Ishikawa (cell line): Measurements from ENCODE around the gene LRRTM4.

Experiments used
- CEBPB ChIP-seq: IDR thresholded peaks from 2 replicates; pipeline ENCODE4 v1.6.1; 2012
- CREB1 ChIP-seq: IDR thresholded peaks from 2 replicates; pipeline ENCODE4 v1.6.1; 2012; ENCODE audit warnings: low read depth
- EGR1 ChIP-seq: IDR thresholded peaks from 2 replicates; pipeline ENCODE4 v1.6.1; 2012
- EP300 ChIP-seq: IDR thresholded peaks from 2 replicates; pipeline ENCODE4 v1.6.1; 2012; ENCODE audit warnings: borderline replicate concordance
- FOXM1 ChIP-seq: IDR thresholded peaks from 2 replicates; pipeline ENCODE4 v1.6.1; 2012; ENCODE audit warnings: low read depth, borderline replicate concordance
- NFIC ChIP-seq: IDR thresholded peaks from 2 replicates; pipeline ENCODE4 v1.6.1; 2012
- RAD21 ChIP-seq: IDR thresholded peaks from 2 replicates; pipeline ENCODE4 v1.6.1; 2012; ENCODE audit warnings: low read depth
- TAF1 ChIP-seq: IDR thresholded peaks from 2 replicates; pipeline ENCODE4 v1.6.1; 2012; ENCODE audit warnings: low read depth, mild to moderate bottlenecking
- TCF12 ChIP-seq: IDR thresholded peaks from 2 replicates; pipeline ENCODE4 v1.6.1; 2012; ENCODE audit warnings: low read depth
- TEAD4 ChIP-seq: IDR thresholded peaks from 2 replicates; pipeline ENCODE4 v1.6.1; 2012
- YY1 ChIP-seq: IDR thresholded peaks from 2 replicates; pipeline ENCODE4 v1.6.1; 2012; ENCODE audit warnings: low read depth
- ZBTB7A ChIP-seq: IDR thresholded peaks from 2 replicates; pipeline ENCODE4 v1.6.1; 2012; ENCODE audit warnings: low read depth
- TF ChIP-seq, protein P1 (sequence below): IDR thresholded peaks from 2 replicates; pipeline ENCODE4 v1.6.1; 2012; ENCODE audit warnings: low read depth, mild to moderate bottlenecking
- TF ChIP-seq, protein P2 (sequence below): IDR thresholded peaks from 2 replicates; pipeline ENCODE4 v1.6.1; 2012
- TF ChIP-seq, protein P3 (sequence below): IDR thresholded peaks from 2 replicates; pipeline ENCODE4 v1.6.1; 2012

The LRRTM4 gene

DNA sequence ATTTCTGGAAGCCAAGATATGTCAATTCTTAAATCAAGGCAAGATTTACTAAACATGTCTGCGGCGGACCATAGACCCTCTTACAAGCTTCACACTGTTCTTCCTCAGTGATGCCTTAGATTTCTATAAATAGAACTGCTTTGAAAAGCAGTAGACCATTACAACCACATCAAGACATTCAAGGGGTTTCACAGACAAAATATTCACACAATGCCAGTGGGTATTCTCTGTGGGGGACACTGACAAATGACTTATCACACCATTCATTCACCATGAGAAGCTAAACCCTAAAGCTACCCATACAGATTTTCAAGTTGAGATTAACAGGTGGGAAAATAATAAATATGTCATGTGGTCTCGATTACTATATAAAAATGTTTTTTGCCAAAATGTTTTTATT lies 15.9 kb upstream of the LRRTM4 start:
- TF ChIP-seq EP300 (no peak), TCF12 (no peak), CEBPB (no peak), TAF1 (no peak), RAD21 (no peak), NFIC (no peak), ZBTB7A (no peak), TEAD4 (no peak), FOXM1 (no peak), YY1 (no peak), EGR1 (no peak), CREB1 (no peak)
- TF ChIP-seq, protein P1, sequence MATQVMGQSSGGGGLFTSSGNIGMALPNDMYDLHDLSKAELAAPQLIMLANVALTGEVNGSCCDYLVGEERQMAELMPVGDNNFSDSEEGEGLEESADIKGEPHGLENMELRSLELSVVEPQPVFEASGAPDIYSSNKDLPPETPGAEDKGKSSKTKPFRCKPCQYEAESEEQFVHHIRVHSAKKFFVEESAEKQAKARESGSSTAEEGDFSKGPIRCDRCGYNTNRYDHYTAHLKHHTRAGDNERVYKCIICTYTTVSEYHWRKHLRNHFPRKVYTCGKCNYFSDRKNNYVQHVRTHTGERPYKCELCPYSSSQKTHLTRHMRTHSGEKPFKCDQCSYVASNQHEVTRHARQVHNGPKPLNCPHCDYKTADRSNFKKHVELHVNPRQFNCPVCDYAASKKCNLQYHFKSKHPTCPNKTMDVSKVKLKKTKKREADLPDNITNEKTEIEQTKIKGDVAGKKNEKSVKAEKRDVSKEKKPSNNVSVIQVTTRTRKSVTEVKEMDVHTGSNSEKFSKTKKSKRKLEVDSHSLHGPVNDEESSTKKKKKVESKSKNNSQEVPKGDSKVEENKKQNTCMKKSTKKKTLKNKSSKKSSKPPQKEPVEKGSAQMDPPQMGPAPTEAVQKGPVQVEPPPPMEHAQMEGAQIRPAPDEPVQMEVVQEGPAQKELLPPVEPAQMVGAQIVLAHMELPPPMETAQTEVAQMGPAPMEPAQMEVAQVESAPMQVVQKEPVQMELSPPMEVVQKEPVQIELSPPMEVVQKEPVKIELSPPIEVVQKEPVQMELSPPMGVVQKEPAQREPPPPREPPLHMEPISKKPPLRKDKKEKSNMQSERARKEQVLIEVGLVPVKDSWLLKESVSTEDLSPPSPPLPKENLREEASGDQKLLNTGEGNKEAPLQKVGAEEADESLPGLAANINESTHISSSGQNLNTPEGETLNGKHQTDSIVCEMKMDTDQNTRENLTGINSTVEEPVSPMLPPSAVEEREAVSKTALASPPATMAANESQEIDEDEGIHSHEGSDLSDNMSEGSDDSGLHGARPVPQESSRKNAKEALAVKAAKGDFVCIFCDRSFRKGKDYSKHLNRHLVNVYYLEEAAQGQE = no peak
- TF ChIP-seq, protein P2, sequence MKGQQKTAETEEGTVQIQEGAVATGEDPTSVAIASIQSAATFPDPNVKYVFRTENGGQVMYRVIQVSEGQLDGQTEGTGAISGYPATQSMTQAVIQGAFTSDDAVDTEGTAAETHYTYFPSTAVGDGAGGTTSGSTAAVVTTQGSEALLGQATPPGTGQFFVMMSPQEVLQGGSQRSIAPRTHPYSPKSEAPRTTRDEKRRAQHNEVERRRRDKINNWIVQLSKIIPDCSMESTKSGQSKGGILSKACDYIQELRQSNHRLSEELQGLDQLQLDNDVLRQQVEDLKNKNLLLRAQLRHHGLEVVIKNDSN = no peak
- TF ChIP-seq, protein P3, sequence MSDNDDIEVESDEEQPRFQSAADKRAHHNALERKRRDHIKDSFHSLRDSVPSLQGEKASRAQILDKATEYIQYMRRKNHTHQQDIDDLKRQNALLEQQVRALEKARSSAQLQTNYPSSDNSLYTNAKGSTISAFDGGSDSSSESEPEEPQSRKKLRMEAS = no peak

DNA sequence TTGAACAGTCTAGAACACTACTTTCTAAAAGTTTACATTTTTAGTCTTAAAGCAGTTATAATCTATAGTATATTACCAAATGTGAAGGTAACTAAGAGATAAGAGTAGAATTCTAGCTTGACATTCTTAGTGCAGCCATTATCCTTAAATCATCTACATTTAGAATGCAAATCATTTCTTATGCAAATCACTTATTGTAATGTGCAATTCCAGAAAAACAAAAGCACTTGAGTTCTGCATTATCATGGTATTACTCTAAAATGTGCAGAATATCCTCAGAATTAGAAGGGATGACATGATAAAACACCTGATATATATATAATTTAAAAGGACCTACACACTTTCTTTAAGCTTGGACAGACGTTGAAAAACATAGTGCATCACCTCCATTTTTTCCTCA lies 712 bp upstream of the LRRTM4 start:
- TF ChIP-seq NFIC = no peak
- no peak for TF ChIP-seq CREB1
- TF ChIP-seq TCF12 = no peak
- no peak for TF ChIP-seq EGR1
- TF ChIP-seq, protein P3 = no peak
- no peak for TF ChIP-seq YY1
- TF ChIP-seq, protein P1 = no peak
- TF ChIP-seq TAF1 = no peak

DNA sequence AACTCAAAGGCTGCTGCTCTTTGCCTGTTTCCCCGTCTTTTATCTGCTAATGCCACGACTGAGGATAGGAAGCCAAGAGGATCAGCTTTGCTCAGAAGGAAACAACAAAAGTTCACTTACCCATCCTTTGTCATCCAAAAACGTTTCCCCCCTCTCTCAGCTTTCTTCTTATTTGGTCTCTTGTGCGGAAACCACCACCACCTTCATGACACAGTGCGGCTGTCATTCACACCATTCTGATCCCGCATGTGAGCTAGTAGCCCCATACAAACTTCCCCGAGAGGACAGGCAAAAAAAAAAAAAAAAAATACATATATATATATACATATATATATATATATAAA lies 656 bp downstream of the LRRTM4 start:
- no peak for TF ChIP-seq CREB1
- no peak for TF ChIP-seq RAD21
- TF ChIP-seq EGR1 = no peak
- TF ChIP-seq ZBTB7A = no peak
- TF ChIP-seq EP300 = no peak
- TF ChIP-seq FOXM1 = no peak
- TF ChIP-seq, protein P3 = no peak
- TF ChIP-seq, protein P1 = no peak
- TF ChIP-seq TAF1 = no peak
- TF ChIP-seq TCF12 = no peak
- TF ChIP-seq YY1 = no peak
- no peak for TF ChIP-seq CEBPB
- TF ChIP-seq NFIC = no peak
- TF ChIP-seq, protein P2 = no peak
- TF ChIP-seq TEAD4 = no peak

DNA sequence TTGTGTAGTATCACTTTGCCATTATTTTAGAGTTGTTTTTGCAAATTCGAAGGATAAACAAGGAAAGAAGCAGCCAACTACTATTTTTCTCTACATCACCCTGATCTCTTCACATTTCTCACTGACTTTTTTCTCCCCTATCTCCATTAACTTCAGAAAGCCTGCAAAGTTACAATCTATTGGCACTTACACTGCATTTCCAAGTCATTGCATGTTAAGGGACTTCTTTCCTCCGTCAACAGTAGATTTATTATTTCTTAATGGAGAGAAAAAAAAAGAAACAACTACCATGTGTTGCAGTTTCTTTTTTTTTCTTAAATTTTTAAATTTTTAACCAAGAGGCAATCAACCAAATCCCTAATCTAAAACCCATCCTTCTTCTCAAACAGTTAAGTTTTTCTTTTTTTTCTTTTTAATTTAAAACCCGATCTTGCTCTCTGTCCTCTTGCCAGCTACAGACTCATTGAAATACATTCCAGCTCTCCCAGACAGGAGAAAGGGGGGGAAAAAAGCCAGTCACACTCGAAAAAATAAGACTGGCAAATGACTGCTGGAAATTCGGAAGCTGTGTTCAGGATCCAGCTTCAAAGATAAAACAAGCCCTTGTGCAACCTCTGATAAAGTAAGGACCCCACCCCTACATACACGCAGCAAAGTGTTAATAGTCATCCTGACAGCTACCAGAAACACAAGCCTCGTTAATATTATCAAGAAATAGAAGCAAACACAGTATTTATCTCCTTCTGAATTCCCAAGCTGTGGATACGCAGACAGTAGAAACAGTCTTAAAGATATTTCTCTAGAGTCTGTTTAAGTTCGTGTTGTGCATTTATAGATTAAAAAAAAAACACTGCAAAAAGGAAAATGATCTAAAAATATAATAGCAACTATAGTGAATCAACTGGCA lies 1.3 kb downstream of the LRRTM4 start:
- TF ChIP-seq NFIC = no peak
- no peak for TF ChIP-seq EP300
- TF ChIP-seq, protein P2 = no peak
- no peak for TF ChIP-seq TCF12
- TF ChIP-seq CREB1 = no peak
- no peak for TF ChIP-seq TAF1
- no peak for TF ChIP-seq TEAD4
- TF ChIP-seq CEBPB = no peak
- no peak for TF ChIP-seq FOXM1
- TF ChIP-seq, protein P3 = no peak
- TF ChIP-seq YY1 = no peak
- no peak for TF ChIP-seq ZBTB7A
- TF ChIP-seq RAD21 = no peak
- TF ChIP-seq, protein P1 = no peak
- no peak for TF ChIP-seq EGR1
